ENCODE measurements around the gene NLRC5. TPM values are rescaled to one million over a fixed set of nuclear protein-coding genes. Genes with fewer than 3 reads are reported as not detected.

Gene NLRC5
- total RNA-seq, 2 experiments from 2014 or later: 135 to 153 TPM

GRCh38 chr16:57115168-57115513 is 125.8 kb downstream of the NLRC5 start:
- Mint-ChIP-seq H3K27ac (no peak overlapping the region), H3K36me3 (ENCODE audit: low read depth) (no peaks in the 10 kb centered on the region), H3K27me3 (no peaks in the 10 kb centered on the region), H3K4me3 (no peak overlapping the region), H3K4me1 (ENCODE audit: low read depth) (peaks cover 8% of the 10 kb centered on the region), H3K9me3 (no peaks in the 10 kb centered on the region)
- no peak for DNase-seq
- ATAC-seq: no peak
- TF ChIP-seq CTCF (IDR thresholded peaks at IDR 0.05): no peak
- ChIA-PET CTCF (no interaction called here), POLR2A (no interaction called here)
- intact Hi-C loops (cut with micrococcal nuclease): no loop called here

GRCh38 chr16:57115514-57116182 is 126.3 kb downstream of the NLRC5 start:
- H3K27ac Mint-ChIP-seq: no peak overlapping the region
- CTCF ChIA-PET: no interaction called here
- H3K36me3 Mint-ChIP-seq (ENCODE audit: low read depth): no peaks in the 10 kb centered on the region
- no peak for TF ChIP-seq CTCF (IDR thresholded peaks at IDR 0.05)
- no peaks in the 10 kb centered on the region for H3K9me3 Mint-ChIP-seq
- POLR2A ChIA-PET: no interaction called here
- no peak overlapping the region for H3K4me3 Mint-ChIP-seq
- ATAC-seq: no peak
- no peaks in the 10 kb centered on the region for H3K27me3 Mint-ChIP-seq
- H3K4me1 Mint-ChIP-seq (ENCODE audit: low read depth): peaks cover 8% of the 10 kb centered on the region
- no peak for DNase-seq
- intact Hi-C loops (cut with micrococcal nuclease): no loop called here

GRCh38 chr16:57118461-57119084 is 129.2 kb downstream of the NLRC5 start:
- ChIA-PET CTCF (no interaction called here), POLR2A (interaction anchor here (1.6 kb wide), 1 partner anchor 18 kb away, joined by 4 read pairs; no protein-coding TSS in a partner anchor)
- DNase-seq (no peak), ATAC-seq (no peak)
- Mint-ChIP-seq H3K9me3 (no peaks in the 10 kb centered on the region), H3K4me3 (no peak overlapping the region), H3K27me3 (no peaks in the 10 kb centered on the region), H3K27ac (no peak overlapping the region), H3K36me3 (ENCODE audit: low read depth) (no peaks in the 10 kb centered on the region), H3K4me1 (ENCODE audit: low read depth) (peaks cover 8% of the 10 kb centered on the region)
- intact Hi-C loops (cut with micrococcal nuclease): no loop called here
- no peak for TF ChIP-seq CTCF (IDR thresholded peaks at IDR 0.05)

- CTCF ChIA-PET: interaction anchor here (1.4 to 1.9 kb wide), 3 partner anchors 11 to 29 kb away, joined by 3 to 6 read pairs (median 3); no protein-coding TSS in a partner anchor
- no peak overlapping the region for H3K4me3 Mint-ChIP-seq
Observed at GRCh38 chr16:57123216-57123973, 134.0 kb downstream of the NLRC5 start.

More at GRCh38 chr16:57123216-57123973, 134.0 kb downstream of the NLRC5 start:
- peaks cover 50% of the 10 kb centered on the region for H3K4me1 Mint-ChIP-seq (ENCODE audit: low read depth)
- intact Hi-C loops (cut with micrococcal nuclease): no loop called here
- TF ChIP-seq CTCF (IDR thresholded peaks at IDR 0.05): no peak
- H3K9me3 Mint-ChIP-seq: no peaks in the 10 kb centered on the region
- no peak for DNase-seq
- H3K27ac Mint-ChIP-seq: peak overlapping the region; percentile 61
- no peaks in the 10 kb centered on the region for H3K36me3 Mint-ChIP-seq (ENCODE audit: low read depth)
- no peak for ATAC-seq
- H3K27me3 Mint-ChIP-seq: no peaks in the 10 kb centered on the region
- POLR2A ChIA-PET: interaction anchor here (0.7 to 1.1 kb wide), 3 partner anchors 12 to 47 kb away, joined by 3 read pairs; no protein-coding TSS in a partner anchor
